A549 (cell line): ENCODE data around the gene SLC23A2.

Experiments
- CEBPB ChIP-seq, 2 experiments: fragments of >200 bp in 1 of 2; sonication (Bioruptor Twin) in 1 of 2; formaldehyde crosslinking in 1 of 2; IDR thresholded peaks; 2 replicates each; pipeline ENCODE4 v1.6.1; 2012 to 2016
- EP300 ChIP-seq, 2 experiments: fragments of >200 bp; sonication (Bioruptor Twin); formaldehyde crosslinking; IDR thresholded peaks; 2 replicates in 1 of 2; 3 replicates in 1 of 2; pipeline ENCODE4 v1.6.1; 2016 to 2017
- HOXA7 ChIP-seq: fragments of 250-450 bp; sonication (Bioruptor Pico); IDR thresholded peaks from 2 replicates; pipeline ENCODE4 v1.5.0; 2020; ENCODE audit warnings: mild to moderate bottlenecking, moderate library complexity
- POLR2A ChIP-seq: IDR thresholded peaks from 2 replicates; pipeline ENCODE4 v1.6.1; 2012; ENCODE audit warnings: mild to moderate bottlenecking, low read length
- RAD21 ChIP-seq, 2 experiments: fragments of >200 bp in 1 of 2; sonication (Bioruptor Twin) in 1 of 2; formaldehyde crosslinking in 1 of 2; IDR thresholded peaks in 1 of 2; conservative IDR thresholded peaks in 1 of 2; 2 replicates in 1 of 2; 3 replicates in 1 of 2; pipeline ENCODE4 v1.6.1; 2012 to 2018; ENCODE audit warnings: inconsistent platforms in 1 of 2
- TF ChIP-seq, protein P1 (sequence below): fragments of 250-450 bp; sonication (Bioruptor Pico); IDR thresholded peaks from 2 replicates; pipeline ENCODE4 v1.5.0; 2020; ENCODE audit warnings: low read depth, mild to moderate bottlenecking, moderate library complexity
- TF ChIP-seq, protein P2 (sequence below): fragments of >200 bp; sonication (Bioruptor Twin); formaldehyde crosslinking; IDR thresholded peaks from 3 replicates; pipeline ENCODE4 v1.5.1; 2016
- TF ChIP-seq, protein P3 (sequence below): IDR thresholded peaks from 2 replicates; pipeline ENCODE4 v1.6.1; 2012
- TF ChIP-seq, protein P4 (sequence below): fragments of 200-600 bp; sonication (generic); IDR thresholded peaks from 2 replicates; pipeline ENCODE4 v1.6.1; 2016; ENCODE audit warnings: antibody characterized with exemption, mild to moderate bottlenecking, moderate library complexity
- TF ChIP-seq, protein P5 (sequence below): fragments of >200 bp; sonication (Bioruptor Twin); formaldehyde crosslinking; IDR thresholded peaks from 2 replicates; pipeline ENCODE4 v1.6.1; 2016

DNA sequence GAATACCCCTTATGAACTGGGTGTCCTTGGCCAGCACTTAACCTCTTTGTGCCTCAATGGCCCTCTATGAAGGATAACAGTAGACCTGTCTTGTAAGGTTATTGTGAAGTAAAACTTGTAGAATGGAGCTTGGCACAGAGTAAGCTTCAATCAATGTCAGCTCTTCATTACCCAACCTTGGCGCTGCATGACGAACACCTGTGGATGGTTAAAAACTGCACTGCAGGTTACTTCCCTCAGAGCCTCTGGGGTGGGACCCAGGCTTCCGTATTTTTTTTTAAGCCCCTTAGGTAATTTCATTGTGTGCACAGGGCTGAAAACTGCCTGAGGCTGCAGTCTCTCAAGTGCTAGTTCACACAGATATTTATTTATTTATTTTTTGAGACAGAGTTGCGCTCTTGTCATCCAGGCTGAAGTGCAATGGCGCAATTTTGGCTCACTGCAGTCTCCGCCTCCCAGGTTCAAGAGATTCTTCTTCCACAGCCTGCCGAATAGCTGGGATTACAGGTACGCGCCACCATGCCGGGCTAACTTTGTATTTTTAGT is 42.8 kb upstream of the SLC23A2 start:
- TF ChIP-seq POLR2A, result no peak
- TF ChIP-seq, protein P1, sequence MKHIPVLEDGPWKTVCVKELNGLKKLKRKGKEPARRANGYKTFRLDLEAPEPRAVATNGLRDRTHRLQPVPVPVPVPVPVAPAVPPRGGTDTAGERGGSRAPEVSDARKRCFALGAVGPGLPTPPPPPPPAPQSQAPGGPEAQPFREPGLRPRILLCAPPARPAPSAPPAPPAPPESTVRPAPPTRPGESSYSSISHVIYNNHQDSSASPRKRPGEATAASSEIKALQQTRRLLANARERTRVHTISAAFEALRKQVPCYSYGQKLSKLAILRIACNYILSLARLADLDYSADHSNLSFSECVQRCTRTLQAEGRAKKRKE (CRISPR knock-in tag), result no peak
- TF ChIP-seq, protein P2, sequence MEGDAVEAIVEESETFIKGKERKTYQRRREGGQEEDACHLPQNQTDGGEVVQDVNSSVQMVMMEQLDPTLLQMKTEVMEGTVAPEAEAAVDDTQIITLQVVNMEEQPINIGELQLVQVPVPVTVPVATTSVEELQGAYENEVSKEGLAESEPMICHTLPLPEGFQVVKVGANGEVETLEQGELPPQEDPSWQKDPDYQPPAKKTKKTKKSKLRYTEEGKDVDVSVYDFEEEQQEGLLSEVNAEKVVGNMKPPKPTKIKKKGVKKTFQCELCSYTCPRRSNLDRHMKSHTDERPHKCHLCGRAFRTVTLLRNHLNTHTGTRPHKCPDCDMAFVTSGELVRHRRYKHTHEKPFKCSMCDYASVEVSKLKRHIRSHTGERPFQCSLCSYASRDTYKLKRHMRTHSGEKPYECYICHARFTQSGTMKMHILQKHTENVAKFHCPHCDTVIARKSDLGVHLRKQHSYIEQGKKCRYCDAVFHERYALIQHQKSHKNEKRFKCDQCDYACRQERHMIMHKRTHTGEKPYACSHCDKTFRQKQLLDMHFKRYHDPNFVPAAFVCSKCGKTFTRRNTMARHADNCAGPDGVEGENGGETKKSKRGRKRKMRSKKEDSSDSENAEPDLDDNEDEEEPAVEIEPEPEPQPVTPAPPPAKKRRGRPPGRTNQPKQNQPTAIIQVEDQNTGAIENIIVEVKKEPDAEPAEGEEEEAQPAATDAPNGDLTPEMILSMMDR, result no peak
- TF ChIP-seq, protein P3, sequence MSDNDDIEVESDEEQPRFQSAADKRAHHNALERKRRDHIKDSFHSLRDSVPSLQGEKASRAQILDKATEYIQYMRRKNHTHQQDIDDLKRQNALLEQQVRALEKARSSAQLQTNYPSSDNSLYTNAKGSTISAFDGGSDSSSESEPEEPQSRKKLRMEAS, result no peak
- TF ChIP-seq, protein P4, sequence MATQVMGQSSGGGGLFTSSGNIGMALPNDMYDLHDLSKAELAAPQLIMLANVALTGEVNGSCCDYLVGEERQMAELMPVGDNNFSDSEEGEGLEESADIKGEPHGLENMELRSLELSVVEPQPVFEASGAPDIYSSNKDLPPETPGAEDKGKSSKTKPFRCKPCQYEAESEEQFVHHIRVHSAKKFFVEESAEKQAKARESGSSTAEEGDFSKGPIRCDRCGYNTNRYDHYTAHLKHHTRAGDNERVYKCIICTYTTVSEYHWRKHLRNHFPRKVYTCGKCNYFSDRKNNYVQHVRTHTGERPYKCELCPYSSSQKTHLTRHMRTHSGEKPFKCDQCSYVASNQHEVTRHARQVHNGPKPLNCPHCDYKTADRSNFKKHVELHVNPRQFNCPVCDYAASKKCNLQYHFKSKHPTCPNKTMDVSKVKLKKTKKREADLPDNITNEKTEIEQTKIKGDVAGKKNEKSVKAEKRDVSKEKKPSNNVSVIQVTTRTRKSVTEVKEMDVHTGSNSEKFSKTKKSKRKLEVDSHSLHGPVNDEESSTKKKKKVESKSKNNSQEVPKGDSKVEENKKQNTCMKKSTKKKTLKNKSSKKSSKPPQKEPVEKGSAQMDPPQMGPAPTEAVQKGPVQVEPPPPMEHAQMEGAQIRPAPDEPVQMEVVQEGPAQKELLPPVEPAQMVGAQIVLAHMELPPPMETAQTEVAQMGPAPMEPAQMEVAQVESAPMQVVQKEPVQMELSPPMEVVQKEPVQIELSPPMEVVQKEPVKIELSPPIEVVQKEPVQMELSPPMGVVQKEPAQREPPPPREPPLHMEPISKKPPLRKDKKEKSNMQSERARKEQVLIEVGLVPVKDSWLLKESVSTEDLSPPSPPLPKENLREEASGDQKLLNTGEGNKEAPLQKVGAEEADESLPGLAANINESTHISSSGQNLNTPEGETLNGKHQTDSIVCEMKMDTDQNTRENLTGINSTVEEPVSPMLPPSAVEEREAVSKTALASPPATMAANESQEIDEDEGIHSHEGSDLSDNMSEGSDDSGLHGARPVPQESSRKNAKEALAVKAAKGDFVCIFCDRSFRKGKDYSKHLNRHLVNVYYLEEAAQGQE, result no peak
- no peak for TF ChIP-seq RAD21 (conservative IDR thresholded peaks at IDR 0.05 in 1 of 2, IDR thresholded peaks at IDR 0.05 in 1 of 2)
- TF ChIP-seq EP300 (IDR thresholded peaks at IDR 0.05), result no peak
- TF ChIP-seq, protein P5, sequence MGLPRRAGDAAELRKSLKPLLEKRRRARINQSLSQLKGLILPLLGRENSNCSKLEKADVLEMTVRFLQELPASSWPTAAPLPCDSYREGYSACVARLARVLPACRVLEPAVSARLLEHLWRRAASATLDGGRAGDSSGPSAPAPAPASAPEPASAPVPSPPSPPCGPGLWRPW, result no peak
- TF ChIP-seq HOXA7, result no peak
- TF ChIP-seq CEBPB (IDR thresholded peaks at IDR 0.05), result no peak
